CD4-positive, alpha-beta T cell treated with Interleukin-4 for 4 hours (primary cell): ENCODE data around the gene MLEC.
"Not testable (repeated sequence)": the region's sequence is repeated elsewhere in the genome, so short reads cannot be mapped to it uniquely, and the experiment has no call there.

Experiments
- DNase-seq: peaks from one replicate; pipeline ENCODE4 v3.0.0-alpha.2; 2020

Gene MLEC

DNA sequence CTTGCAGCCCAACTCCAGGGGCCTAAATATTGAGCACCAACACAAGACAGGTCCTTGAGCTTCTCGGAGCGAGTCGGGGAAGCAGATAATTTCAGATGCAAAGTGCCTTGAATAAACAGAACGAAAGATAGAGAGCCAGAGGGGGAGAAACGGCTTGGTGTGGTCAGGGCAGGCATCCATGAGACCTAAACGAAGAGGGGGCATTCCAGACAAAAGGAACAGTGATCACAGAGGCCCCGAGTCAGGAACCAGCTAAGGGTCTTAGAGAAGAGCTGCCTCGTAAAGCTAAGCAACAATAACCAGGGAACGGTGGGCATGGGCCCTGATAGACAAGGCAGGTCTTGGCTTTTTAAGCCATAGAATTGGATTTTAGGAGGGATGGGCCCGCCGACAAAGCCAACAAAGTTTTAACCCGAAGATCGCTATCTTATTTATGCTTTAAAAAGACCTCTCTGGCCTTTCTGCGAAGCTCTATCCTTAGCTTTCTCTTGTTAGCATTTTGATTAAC, 38.3 kb downstream of the MLEC start:
- DNase-seq, result no peak

DNA sequence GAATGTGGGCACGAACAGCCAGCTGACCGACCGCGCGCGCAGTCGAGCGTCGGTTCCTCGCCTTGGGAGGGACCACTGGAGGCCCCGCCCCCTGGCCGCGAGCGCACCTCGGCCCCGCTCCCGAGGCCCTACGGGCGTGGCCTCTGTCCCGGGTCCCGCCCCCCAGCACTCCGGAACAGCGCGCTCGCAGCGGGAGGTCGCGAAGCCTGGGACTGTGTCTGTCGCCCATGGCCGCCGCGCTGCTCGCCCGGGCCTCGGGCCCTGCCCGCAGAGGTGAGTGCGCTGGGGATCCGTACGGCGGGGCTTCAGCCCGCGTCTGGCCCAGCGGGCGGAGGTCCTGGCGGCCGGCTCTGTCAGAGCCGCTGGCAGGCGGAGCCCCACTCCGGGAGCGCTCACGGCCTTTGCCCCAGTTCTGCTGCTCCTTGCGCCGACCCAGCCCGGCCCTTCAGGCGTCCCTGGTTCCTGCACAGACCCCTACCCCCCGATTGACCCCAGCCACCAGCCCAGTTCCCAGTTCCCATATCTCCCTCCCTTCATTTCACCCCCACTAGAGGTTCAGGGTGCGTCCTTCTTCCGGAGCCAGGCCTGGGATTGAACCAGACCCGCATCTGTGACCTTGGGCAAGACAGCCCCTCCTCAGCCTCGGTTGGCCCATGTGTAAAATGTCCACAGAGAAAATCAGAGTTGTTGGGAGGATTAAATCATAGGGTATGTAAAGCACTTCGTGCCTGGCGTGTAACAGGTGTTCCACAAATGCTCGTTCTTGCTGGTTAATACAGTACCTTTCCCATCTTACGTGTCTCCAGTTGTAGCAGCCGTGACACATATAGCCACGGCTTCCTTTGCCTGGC, 38.9 kb downstream of the MLEC start, which contains the start of gene ACADS:
TSS of gene ACADS (plus strand) at position 168 of the 851 bp plus-strand sequence. CDS start at position 228, 60 bp downstream.
- DNase-seq, result peak; percentile 80

DNA sequence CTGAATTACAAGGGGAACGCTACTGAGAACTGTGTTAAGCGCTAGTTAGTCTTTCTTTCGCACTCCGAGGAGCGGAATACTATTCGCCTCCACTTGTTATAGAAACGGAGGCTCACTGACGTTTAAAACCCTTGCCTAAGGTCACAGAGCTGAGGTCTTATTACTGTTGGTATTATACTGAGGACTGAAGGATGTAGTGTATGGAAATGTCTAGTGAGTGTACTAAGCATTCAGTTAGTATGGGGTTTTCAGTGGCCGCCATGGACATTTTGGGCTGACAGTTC, 39.5 kb downstream of the MLEC start:
- DNase-seq, result no peak

DNA sequence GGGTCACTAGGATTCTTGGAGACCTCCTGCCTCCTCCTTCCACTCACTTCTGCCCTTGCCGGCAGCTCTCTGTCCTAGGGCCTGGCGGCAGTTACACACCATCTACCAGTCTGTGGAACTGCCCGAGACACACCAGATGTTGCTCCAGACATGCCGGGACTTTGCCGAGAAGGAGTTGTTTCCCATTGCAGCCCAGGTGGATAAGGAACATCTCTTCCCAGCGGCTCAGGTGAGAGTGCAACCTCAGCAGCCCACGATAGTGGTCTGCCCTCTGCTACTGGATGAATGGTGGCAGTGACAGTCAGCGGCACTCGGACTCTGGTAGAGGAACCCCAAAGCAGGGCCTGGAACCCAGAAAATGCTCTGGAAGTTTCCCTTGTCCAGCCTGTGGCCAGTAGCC, 40.0 kb downstream of the MLEC start:
- DNase-seq, result no peak

DNA sequence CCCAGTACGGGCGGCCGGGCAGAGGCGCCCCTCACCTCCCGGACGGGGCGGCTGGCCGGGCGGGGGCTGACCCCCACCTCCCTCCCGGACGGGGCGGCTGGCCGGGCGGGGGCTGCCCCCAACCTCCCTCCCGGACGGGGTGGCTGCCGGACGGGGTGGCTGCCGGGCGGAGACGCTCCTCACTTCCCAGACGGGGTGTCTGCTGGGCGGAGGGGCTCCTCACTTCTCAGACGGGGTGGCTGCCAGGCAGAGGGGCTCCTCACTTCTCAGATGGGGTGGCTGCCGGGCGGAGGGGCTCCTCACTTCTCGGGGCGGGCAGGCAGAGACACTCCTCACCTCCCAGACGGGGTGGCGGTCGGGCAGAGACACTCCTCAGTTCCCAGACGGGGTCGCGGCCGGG, 45.2 kb downstream of the MLEC start:
- DNase-seq, result not testable (repeated sequence)

DNA sequence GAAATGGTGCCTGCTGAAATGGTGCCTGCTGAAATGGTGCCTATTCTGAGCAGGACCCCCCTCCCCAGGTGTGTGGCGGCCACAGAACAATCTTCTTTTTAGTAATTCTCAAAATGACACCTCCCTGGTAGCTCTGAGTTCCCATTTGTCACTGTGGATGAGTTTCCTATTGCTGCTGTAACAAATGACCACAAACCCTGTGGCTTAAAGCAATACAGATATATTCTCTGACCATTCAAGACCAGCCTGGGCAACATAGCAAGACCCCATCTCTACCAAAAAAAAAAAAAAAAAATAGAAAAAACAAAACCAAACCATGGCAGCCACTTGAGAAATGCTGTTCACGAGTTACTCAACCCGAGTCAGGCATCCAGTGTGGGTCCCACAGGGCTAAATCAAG, 46.6 kb downstream of the MLEC start:
- no peak for DNase-seq

DNA sequence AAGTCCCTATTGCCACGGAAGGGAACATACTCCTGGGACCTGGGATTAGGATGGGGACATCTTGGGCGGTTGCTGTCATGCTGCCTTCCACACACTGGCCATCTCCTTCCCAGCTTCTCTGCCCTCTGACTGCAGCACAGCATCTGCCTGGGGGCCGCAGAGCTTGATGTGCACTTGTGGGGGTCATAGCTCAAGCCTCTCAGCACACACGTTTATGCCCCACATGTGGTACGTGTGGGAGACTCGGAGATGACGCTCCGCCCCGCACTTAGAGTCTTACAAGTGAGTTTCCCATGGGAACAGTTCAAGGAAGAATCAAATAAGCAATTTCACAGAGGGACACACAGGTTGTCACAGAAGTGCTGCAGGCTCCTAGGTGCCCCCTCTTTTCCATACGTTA, 47.3 kb downstream of the MLEC start:
- DNase-seq, result no peak

DNA sequence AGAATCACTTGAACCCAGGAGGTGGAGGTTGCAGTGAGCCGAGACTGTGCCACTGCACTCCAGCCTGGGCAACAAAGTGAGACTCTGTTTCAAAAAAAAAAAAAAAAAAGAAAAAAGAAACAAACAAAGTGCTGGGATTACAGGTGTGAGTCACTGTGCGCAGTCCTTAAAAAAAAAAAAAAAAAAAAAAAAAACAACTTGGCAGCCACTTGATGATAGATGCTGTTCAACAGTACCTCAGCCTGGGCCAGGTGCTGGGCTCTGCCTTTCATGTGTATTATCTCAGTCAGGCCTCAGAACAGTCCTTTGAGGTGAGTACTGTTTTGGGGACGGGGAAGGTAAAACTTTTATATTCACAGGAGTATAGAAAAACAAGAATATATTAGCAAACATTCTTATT, 48.2 kb downstream of the MLEC start:
- no peak for DNase-seq

DNA sequence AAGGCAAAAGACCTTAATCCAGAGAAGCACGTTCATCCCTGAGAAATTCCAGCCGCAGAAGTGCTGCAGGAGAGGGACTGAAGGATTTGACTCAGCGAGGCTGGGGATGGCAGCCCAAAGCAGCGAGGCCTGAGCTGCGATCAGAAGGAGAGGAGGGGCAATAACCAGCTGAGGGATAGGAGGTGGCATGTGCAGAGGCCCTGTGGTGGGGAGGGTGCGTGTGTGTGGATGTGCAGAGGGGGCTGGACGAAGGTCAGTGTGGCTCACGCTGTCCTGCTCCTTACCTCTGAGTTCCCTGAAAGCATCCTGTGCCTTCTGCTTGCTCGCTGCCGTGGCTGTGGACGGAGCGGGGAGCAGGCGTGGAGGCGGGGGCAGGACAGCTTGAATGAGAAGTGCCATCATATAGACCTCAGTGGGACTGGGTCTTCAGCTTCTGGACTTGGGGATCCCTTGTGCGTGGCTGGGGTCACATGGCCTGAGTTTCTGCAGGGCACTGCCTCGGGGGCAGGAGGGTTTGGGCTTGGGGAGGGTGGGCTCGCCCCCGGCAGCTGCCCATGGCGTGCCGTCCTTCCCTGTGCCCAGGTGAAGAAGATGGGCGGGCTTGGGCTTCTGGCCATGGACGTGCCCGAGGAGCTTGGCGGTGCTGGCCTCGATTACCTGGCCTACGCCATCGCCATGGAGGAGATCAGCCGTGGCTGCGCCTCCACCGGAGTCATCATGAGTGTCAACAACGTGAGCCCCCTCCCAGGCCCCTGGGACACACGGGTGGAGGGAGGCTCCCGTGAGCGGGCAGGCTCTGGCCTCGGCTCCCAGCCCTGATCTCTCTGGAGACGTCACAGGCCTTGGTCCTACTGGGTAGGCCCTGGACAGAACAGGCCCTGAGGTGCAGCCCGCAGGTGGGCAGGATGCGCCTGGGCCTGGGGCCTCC, 49.7 kb downstream of the MLEC start:
- DNase-seq, result no peak

DNA sequence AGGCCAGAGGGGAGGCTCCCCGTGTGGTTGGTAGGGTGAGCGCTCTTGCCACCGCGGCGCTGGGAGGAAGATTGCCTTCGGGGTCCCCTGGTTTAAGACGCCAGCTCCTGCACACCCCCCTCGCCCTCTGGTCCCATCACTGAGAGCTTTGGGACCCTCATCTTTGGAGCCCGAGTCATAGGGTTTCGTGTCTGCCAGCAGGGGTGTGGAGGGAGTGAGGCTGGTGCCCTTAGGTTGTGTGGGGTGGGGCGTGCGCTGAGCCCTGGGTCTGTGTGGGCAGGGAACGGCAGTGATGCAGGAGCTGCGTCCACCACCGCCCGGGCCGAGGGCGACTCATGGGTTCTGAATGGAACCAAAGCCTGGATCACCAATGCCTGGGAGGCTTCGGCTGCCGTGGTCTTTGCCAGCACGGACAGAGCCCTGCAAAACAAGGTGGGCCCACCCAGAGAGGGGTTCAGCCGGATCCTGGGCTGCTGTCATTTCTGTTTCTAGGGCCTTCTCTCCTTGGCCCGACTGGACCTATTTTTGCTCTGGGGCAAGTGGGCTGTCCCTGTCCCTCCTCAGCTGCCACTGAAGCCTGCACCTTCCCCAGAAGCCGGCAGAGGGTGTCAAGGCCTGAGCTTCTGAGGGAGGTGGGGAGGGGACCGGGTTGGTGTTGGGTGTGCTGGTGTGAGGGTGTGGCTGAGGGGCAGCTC, 50.8 kb downstream of the MLEC start:
- DNase-seq, result no peak

DNA sequence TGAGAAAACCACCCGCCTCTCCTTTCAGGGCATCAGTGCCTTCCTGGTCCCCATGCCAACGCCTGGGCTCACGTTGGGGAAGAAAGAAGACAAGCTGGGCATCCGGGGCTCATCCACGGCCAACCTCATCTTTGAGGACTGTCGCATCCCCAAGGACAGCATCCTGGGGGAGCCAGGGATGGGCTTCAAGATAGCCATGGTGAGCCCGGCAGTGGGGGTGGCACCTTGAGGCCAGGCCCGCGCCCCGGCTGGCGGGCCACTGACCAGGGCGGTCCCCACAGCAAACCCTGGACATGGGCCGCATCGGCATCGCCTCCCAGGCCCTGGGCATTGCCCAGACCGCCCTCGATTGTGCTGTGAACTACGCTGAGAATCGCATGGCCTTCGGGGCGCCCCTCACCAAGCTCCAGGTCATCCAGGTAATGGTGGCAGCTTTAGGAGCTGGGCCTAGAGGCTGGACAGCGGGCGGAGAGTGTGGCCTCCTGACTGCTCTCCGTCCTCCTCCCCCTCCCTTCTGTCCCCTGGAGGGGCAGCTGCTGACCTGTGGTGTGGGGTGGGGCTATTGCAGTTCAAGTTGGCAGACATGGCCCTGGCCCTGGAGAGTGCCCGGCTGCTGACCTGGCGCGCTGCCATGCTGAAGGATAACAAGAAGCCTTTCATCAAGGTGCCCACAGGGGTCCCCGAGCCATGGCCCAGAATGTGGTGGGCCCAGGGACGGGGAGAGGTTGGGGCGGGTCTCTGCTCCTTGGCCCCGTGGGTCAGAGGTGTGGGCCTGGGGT, 51.5 kb downstream of the MLEC start:
- DNase-seq, result no peak

DNA sequence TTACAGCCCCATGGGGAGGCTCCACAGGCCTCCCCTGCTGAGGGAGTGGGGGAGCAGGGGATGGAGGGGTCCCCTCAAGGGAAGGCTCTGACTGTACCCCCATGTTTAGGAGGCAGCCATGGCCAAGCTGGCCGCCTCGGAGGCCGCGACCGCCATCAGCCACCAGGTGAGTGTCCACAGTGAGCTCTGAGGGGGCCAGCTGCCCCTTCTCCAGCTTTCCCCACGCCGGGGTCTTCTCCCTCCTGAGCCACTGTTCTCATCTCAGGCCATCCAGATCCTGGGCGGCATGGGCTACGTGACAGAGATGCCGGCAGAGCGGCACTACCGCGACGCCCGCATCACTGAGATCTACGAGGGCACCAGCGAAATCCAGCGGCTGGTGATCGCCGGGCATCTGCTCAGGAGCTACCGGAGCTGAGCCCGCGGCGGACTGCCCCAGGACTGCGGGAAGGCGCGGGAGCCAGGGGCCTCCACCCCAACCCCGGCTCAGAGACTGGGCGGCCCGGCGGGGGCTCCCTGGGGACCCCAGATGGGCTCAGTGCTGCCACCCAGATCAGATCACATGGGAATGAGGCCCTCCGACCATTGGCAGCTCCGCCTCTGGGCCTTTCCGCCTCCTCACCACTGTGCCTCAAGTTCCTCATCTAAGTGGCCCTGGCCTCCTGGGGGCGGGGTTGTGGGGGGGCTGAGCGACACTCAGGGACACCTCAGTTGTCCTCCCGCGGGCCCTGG, 52.2 kb downstream of the MLEC start:
- no peak for DNase-seq

DNA sequence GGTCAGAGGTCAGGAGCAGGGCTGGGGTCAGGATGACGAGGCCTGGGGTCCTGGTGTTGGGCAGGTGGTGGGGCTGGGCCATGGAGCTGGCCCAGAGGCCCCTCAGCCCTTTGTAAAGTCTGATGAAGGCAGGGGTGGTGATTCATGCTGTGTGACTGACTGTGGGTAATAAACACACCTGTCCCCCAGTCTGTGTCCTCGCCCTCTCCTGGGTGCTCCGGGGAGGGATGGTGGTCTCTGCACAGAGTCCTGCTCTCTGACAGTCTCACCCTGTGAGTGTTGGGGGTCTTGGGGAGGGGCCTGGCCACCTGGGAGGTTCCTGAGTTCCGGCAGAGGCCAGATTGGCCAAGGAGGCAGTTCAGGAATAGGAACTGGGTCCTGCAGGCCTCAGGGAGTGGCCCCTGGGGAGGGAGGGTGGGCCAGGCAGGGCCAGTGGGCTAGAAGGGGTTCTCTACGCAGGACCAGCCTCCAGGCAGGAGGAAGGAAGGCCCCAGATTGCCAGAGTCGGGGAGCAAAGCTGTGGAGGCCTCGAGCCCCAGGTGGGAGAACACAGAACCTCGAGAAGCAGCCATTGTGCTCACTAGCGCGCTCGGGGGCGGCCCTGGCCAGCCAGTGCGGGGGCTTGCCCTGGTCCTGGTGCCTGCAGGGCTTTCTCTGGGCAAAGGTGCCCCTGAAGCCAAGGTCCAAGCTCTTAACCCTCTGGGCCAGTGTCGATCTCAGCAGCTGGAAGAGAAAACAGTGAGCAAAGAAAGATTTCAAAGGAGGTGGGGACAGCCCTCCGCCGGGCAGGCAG, 53.1 kb downstream of the MLEC start:
- DNase-seq, result no peak

DNA sequence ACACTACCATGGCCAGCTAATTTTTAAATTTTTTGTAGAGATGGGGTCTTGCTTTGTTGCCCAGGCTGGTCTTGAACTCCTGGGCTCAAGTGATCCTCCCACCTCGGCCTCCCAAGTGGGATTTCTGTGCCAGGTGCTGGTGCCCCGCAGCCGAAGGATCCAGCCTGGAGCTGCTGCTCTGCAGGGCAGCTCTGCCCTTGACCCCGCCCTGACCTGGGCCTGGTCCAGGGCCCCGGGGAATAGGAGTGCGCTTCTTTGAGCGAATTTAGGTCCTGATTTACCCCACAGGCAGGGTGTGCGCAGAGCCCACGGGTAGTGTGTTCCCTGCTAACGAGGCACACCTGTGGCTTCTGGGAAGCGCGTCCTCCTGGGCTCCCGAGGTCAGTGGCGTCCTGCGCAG, 53.9 kb downstream of the MLEC start:
- no peak for DNase-seq

DNA sequence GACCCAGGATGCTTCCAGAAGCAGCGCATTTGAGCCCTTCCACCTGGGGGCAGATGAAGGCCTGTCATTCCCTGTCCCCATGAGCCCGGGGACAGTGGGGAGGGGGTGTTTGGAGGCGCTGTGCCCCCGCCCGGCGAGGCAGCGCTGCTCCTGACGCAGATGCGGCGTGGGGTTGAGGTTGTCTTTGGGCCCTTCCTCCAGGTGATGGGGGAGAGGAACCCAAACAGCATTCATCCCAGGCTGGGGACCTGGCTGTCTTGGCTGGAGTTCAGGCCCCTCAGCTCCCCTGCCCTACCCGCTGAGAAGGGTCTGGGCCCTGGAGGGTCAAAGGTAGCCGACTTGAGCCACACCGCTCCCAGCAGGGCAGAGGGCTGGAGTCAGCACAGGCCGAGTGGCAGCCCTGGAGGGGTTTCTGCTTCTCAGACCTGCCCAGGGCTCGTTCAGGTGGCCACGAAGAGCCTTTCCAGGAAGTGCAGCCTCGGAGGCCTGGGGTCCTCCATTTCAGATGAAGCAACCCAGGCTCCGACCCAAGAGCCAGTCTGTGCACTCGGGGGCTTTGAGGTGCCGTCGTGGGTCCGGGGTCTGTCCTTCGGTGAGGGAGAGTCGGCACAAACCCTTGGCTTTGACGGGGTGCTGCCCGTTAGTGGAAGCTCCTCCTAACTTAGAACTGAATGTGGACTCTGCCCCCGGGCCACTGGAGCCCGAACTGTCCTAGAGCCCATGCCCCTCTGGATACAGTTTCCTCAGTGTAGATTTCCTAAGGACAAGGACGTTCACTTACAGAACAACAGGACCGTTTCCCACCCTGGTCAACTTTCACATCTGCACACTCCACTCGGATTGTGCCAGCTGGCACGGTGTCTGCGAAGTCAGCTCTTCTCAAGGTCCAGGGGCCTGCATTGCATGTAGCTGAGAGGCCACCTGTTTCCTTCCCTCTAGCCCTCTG, 54.8 kb downstream of the MLEC start:
- no peak for DNase-seq

DNA sequence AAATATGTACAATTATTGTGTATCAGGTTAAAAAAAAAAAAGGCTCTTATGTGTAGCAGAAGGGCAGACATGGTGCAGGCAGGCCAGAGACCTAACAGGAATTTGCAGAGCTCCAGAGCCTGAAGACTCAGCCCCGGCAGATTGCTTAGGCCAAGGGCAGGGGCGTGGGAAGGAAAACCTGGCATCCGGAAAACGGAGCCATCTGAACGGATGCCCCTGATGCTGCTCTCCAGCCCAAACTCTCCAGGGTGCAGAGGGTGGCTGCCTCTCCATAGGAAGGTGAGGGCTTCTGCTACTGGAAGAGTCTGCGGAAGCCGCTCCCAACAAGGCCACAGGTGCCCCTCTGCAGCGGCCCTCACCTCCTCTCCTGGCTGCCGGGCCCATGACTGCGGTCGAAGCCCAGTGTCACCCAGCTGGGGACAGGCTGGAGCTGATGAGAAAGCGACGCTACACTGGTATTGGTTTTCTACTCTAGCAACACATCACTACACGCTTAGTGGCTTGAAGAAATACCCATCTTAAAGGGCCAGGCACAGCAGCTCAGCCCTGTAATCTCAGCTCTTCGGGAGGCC, 58.1 kb downstream of the MLEC start:
- no peak for DNase-seq

DNA sequence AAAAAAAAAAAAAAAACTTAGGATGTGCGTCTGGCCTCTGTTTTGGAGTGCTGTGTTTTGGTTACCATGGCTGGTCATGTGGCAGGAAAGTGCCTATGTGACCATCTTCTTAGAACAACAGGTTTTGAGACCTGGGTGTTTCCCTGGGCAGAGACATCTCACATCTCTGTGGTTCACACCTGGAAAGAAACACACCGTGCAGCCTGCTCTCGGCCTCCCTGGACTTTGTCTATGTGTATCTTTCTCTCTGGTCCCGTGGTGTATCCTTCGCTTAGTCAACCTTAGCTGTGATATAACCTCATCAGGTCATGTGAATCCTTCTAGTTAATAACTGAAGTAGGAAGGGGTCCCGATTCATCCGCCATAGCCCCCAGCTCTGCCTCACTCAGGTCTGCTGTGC, 61.3 kb downstream of the MLEC start:
- no peak for DNase-seq

DNA sequence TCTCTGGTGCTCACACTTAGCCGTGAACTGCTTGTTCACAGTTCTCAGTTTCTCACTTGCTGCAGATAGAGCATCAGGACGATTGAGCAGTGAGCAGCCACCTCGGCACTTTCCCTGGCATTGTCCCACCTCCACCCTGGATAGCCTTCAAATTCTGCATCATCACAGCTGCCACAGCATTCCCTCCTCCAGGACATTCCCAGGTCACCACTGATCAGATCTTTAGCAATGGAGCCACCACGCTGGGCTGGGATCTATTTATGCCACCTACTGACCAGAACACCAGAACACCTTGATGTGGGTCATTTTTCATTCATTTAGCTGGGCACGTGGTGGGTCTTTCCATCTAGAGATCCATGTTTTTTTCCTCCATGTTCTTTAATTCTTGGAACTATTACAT, 62.3 kb downstream of the MLEC start:
- no peak for DNase-seq

DNA sequence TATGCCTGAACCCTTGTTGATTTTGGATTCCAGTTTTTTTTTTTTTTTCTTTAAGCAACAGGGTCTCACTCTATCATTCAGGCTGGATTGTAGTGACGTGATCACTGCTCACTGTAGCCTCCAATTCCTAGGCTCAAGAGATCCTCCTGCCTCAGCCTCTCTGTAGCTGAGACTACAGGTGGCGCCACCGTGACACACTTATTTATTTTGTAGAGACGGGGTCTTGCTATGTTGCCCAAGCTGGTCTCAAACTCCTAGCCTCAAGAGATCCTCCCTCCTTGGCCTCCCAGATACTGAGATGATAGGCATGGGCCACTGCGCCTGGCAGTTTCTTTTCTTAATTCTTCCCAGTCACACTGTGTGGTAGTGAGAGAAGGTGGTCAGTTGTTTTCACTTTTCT, 63.9 kb downstream of the MLEC start:
- no peak for DNase-seq
